GM19438 (cell line): ENCODE measurements around the gene ULK2.
"Not testable (repeated sequence)": the region's sequence is repeated elsewhere in the genome, so short reads cannot be mapped to it uniquely, and the experiment has no call there.

Experiments
- ATAC-seq: cut with Tn5 transposase; IDR thresholded peaks from one replicate; pipeline ENCODE4 v1.9.1; 2021; ENCODE audit warnings: low read depth; ENCODE audit not compliant: unreplicated experiment

The ULK2 gene

DNA sequence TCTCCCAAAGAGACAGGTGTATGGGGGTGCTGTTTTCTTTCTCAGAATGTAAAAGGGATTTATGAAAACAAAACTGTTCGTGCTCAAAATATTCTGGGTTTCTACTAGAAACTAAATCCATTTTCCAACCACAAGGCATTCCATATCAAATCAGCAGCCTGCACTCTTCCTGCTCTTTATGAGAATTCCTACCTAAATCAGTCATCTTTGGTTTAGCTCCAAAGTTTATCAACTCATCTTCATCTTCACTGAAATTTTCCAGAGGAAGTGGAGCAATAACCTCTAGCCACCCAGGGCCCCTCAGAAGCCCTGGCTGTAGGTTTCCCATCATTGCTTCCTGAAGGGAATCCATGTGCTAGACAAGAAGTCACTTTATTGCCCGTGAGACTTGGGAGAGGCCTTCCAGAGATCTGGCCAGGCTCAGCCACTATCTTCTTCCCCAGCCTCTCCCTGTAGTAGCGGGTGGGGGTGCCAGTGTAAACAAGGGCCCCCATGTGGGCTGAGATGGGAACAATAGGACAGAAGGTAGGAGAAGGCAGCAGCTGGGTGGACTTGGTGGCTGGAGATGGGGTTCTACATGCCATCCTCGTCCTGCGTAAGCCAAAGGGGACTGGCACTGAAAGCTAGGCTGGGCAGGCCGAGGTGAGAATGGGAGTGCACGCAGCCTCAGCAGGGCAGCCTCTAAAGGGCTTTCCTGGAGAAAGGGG lies 97.6 kb downstream of the ULK2 start:
- no peak for ATAC-seq

DNA sequence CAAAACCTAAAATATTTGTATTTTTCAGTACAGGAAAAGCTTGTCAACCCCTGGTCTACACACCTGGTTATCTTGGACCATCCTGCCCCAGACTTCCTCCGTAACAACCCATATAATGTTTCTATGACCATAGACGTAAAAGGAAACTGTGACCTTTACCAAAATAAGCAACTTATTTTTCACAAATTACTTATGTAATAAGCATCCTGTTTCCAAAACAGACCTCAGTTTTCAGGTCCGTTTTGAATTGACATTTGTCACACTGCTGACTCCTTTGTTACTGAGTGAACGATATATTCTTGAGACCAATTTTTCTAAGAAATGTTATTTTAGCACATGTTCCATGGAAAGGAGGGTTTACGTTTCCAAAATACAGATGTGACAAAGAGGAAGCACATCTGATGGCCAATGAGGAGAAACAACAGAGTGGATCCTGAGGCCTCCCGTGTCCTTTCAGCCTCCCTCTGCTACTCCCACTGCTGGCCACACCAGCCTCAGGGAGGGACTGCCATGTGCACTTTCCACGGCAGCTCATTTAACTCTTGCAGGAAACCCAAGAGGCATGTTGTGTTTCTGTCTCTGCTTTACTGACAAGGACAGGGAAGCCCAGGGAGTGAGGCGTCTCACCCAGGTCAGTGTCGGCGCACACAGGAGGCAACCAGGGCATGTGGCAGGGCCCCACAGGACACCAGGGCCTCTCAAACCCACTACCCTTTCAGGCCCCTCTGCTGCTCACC lies 99.5 kb downstream of the ULK2 start:
- ATAC-seq = no peak

DNA sequence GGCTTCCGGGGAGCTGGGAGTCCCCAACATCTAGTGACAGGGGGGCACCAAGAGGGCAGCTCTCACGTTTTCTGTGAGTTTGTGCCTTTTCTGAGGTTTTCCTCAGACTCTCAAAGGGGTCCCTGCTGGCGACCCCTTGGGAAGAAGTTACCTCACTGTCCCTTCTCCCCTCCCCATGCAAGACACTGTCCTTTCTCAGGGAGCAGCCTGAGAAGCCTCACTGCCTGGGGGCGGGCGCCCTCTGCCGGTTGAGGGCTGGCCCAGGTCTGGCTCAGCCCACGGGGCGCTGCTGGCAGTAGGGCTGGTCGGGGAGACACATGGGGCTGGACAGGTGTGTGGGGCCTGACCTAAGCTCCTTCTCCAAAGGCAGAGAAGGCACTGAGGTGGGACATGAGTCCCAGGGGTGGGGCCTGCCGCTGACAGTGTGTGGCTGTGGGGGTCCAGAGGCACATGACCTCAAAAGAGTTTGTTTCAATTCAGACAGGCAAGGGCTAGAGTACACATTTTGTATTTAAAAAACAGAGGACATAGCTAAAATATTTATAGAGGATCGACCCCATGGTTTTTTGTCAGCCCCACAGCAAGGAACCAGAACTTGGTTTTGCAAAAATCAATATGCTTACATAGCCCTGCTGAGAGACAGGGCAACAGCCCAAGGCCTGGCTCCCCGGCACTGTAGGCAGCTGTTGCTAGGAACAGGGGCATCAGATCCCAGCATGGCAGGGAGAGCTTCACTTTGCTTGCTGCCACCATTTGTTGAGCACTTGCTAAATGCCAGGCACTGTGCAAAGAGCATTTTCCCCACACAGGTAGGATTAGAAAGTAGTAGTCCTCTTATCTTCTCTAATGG lies 101.1 kb downstream of the ULK2 start:
- ATAC-seq = no peak

DNA sequence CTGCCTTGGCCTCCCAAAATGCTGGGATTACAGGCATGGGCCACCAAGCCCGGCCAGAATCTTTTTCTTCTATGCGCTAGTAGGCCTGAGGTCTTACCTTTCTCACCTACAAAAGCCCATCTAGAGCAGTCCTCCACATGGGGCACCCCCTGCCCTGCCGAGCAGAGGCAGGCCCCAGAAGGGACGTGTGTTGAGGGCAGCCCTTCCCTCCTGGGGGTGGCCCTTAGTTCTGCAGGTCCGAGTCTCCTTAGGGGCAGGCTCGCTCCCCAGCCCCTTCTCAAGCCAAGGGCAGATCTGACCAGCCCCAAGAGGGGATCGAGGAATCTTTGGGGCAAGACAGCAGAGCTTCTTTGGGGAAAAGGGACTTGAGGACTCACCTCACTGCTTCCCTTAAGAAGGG lies 101.7 kb downstream of the ULK2 start:
- ATAC-seq = no peak

DNA sequence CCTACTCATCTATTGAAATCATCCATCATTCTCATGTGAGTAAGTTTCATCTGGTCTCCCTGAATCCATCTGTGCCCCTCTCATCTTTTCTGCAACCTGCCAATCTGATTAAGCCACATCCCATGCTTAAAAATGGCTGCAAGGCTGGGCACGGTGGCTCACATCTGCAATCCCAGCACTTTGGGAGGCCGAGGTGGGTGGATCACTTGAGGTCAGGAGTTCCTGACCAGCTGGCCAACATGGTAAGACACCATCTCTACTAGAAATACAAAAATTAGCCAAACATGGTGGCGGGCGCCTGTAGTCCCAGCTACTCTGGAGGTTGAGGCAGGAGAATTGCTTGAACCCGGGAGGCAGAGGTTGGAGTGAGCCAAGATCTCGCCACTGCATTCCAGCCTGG lies 103.7 kb downstream of the ULK2 start:
- not testable (repeated sequence) for ATAC-seq

DNA sequence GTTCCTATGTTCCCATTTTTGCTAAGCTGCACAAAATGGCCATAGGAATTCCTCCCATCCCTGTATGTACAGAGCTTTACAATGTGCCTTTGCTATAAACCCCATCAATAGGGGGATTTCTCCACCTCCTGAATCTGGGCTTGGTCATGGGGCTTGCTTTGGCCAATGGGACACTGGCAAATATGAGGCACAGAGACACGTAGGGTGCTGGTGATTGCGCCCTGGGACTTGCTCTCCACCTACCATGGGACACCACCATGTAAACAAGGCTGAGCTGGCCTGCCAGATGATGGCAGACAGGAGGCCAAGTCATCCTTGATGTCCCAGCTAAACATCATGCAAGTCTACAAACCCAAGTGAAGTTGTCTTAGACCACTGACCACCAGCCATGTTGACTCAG lies 104.3 kb downstream of the ULK2 start:
- no peak for ATAC-seq

DNA sequence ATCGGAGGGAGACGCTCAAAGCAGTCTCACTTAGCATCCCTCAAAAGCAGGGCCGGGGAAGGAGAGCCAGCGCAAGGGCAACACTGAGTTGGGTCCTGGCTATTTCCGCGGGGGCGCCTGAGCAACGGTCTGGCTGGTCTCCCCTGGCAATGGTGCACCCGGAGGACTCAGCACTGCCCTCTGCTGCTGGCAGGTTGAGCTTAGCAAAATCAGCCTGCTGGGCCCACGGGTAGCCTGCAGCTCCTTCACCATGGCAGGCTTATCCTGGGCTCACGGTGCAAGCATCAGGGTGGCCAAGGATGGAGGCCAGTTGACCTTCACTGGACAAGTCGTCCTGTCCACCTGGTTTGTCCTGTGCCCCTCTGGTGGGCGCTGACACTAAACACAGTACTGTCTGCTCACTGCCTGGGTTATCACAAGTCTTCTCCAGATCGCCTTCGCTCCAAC lies 105.2 kb downstream of the ULK2 start:
- no peak for ATAC-seq

DNA sequence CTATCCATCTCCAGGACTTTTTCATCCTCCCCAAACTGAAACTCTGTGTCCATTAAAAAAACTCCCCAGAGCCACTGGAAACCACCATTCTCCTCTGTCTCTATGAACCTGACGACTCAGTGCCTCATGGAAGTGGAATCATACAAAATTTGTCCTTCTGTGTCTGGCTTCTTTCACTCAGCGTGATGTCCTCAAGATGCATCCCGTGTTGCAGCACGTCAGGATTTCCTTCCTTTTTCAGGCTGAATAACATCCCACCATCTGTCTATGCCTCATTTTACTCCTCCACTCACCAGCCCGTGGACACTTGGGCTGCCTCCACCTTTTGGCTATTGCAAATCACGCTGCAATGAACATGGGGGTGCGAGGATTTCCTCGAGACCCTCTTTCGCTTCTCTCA lies 107.0 kb downstream of the ULK2 start:
- ATAC-seq = no peak

DNA sequence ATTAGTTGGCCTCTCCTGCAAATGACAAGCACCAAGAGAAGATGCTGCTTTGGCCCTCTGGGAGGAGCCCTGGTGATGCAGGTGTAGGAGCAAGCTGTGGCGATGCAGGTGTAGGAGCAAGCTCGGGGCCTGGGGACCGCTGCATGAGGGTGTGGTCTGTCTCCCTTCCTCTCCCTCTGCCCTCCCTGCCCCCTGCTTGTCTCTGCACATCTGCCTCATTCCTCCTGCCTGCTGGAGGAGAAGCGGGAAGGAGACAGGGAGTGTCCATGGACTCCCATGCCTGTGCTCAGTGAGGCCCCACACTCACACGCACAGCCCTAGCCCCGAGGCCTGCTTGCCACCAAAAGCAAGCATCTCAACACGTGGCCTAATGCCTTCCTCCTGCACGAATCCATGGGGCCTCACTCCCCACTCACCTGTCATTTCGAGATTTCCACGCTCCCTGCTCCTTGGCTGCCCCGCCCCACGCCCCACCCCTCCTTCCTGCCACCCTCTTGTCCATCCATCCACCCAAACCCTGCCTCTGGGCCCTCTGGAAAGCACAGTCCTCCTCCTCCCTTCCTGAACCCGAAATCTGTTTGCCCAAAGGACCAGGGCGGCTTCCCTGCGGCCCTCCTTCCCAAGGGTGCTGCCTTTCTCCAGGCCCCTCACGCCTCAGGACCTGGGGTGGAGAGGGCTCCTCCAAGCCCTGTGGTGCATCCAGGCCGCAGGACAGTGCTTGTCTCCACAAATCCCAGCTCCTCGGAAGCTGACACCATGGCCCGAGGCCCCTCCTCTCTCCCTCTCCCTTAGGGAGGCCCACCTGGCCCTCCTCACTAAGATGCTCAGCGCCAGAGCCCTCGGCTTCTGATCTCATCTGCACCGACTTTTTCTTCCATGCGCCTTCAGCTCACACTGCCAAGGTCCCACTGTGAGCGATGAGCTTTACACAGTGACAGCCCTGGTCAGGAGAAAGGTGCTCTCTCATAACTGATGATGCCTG lies 107.9 kb downstream of the ULK2 start:
- no peak for ATAC-seq

DNA sequence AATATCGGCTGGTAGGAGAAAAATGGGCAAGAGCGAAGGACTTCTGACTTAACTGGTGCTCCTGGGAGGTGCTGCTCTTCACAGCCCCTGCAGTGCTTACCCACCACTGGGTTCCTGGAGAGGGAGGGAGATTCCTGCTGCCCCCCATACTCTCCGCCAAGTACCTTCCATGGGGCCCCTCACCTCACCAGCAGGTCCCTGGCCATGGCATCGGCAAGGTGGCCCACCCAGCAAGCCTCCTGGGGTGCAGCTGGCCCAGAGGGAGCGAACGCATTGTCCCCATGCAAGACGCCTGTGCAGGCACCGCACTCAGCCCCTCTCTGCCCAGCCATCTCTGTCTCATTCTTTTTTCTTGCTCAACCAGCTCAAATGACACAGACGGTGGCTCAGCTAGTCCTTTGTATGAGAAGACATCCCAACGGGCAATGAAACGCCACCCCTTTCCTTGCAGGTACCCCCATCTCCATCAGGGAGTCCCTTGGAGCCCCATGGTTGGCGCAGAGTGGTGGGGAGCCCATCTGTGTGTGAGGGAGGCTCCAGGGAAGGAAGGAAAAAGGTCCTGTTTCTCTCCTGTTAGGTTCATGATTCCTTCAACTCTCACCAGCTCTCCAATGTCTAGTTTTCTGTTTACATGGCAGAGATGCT lies 110.1 kb downstream of the ULK2 start:
- no peak for ATAC-seq

DNA sequence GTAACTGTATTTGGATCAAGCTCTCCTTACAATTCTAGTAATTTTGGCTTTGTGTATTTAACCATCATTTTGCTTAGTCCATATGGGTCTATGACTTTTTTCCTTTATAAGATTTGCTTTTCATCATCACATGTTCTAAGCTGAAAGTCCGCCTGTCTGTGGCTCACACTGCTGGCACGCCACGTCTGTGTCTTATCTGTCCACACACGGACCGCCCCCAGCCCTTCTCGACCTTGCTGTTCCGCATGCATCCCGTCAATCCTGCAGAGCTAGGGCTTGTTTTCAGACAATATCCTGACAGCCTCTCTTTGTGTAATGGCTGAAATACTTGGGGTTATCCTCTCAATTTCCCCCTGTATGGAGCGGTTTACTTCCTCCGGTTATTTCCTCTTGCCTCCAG lies 111.2 kb downstream of the ULK2 start:
- ATAC-seq = no peak

DNA sequence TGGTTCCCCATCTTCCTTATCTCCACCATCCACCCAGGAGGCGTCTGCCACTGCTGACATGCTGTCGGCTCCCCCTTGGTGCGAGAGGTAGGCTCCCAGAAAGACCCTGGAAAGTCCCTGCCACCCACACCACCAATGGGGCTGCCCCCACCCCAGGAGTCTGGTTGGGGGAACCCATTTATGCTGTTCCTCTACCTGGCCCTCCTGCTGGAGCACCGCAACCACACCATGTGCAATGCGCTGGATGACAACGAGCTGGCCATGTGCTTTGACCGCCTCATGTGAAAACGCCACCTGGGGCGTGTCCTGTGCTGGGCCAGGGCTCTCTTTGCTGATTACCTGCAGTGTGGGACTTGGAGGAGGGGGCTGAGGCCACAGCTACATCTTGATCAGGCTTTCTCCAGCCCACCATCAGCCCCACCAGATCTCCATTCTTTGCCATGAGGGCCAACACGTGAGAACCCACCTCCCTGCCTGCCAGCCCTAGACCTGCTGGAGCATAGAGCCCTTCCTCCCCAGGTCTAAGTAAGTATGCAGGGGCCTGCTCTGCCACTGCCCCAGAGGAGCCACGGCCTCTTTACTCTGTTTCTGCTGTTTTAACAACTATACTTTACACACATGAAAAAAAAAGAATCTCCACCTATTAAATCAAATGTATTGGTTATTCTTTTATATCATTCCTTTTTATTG lies 111.8 kb downstream of the ULK2 start:
- ATAC-seq = no peak

DNA sequence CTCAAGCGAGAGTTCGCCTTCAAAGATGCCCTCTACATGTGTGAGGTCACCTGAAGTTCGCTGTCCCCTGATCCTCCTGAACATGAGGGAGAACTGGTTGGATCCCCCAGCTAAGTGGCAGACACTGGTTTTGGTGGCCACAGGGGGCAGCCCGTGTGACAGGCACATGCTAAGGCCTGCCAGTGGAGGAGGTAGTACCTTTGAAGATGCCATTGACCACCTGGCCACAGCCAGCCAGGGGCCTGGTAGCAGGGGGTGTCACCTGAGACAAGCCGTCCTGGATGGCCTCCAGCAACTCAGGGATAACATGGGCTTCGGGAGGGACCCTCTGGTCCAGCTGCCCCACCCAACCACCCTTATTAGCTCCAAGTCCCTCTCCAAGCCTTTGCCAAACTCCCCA lies 112.3 kb downstream of the ULK2 start:
- ATAC-seq = no peak

DNA sequence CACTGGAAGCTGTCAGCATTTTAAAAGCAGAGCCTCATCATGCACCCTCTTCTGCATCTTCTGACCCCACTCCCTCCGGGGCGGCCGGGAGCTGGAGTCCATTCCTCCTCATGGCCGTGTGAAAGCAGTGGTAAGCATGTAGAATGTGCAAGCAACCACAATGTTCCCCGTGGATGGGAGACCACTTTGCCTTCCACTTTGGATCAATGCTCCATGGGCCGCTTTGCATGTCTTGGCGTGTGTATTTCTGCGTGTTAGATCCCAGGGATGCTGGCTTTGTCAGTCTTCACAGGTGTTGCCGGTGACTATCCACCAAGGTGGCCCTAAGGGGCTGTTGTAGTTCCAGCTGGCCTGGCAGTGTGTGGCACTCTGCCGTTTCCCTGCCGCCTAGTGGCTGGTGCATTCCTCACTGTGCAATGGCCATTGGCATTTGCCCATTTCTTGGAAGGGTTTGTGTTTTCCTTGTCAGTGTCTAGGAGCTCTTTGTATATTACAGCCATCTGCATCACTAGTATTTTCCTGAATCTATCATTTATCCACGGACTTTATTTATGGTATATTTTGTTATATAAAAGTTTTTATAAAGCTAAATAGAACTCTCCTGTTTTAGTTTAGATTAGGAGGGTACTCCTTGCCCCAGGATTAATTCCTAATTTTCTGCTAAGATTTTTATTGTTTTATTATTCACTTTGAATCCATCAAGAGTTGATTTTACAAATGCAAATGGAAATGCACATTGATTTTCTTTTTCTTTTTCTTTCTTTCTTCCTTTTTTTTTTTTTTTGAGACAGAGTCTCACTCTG lies 113.9 kb downstream of the ULK2 start:
- ATAC-seq = no peak

DNA sequence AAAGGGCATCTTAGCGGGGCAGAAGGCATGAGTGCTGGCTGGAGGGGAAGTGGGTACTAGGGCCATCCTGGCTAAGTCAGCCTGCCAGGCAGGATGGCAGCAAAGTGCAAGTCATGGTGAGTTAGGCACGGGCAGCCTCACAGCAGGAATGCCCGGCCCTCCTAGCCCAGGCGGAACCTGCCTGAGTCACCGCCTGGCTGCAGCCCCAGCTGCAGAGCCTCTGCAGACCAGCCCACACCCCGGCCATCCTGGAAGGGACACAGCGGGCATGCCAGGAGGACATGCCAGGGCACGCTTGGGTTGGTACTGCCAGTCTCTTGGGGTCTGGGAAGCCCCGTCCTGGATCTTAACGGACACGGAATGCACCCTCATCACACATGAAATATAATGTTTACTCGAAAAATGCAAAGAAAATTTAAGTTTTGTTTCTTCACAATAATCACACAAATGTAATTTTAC lies 114.7 kb downstream of the ULK2 start:
- ATAC-seq = no peak

DNA sequence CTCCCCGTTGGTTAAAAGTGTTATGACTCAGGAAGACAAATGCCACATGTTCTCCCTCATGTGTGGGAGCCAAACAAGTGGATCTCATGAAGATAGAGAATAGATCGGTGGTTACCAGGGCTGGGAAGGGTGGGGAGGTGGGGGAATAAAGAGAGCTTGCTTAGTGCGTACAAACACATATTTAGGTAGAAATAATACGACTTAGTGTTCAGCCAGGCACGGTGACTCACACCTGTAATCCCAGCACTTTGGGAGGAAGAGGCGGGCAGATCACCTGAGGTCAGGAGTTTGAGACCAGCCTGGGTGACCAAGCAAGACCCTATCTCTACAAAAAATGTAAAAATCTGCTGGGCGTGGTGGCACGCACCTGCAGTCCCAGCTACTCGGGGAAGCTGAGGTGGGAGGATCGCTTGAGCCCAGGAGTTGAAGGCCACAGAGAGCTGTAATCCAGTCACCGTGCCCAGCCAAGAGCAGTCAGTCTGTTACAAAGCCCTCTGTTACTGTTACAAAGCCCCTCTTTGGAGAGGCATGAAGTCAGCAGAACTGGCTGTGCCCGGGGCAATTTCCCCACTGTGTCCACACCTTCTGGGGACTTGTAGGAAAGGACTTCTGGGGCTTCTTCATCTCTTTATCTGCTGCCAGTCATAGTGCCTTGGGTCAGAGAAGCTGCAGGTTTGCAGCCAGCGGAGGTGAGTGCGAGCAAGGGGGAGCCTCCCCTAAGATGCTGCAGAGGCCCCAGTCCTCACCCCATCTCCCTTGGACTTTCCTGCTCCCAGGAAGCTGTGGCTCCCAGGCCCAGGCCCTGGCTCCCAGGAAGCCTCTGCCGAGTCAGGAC lies 115.3 kb downstream of the ULK2 start:
- no peak for ATAC-seq

DNA sequence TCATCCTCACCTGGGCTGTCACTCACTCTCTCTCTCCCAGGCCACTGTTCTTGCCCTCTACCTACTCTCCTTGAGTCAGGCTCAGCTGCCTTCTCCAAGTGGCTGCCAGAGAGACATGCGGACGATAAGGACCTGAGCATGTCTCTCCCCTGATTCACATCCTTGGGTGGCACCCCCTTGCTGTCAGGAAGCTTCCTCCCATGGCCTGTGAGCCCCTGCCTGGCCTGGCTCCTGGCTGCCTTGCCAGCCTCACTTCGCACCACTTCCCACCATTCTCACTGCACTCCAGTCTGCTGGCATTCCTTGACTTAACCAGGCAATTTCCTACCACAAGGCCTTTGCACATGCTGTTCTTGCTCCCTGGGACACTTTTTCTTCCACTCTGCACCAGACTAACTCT lies 116.9 kb downstream of the ULK2 start:
- no peak for ATAC-seq
